ENCODE measurements around the gene COL18A1. TPM values are rescaled to one million over a fixed set of nuclear protein-coding genes. Genes with fewer than 3 reads are reported as not detected.
A peak's percentile ranks its signal among the peaks of the same experiment; 100 is the strongest.

COL18A1 gene
- total and polyA plus RNA-seq, 2 donors from 2014 or later, result 150 to 316 TPM

GRCh38 chr21:45396620-45396995, 8.4 kb upstream of the COL18A1 start:
- no peaks in the 10 kb centered on the region for H3K36me3 ChIP-seq (ENCODE audit: control insufficient read depth in 2 of 3, insufficient read depth in 3 of 3, low read length in 3 of 3)
- peaks cover 0 to 4% (median 0%) of the 10 kb centered on the region in 3 donors for H3K9me3 ChIP-seq (ENCODE audit: control insufficient read depth in 2 of 3, insufficient read depth in 1 of 3, low read length in 3 of 3)
- DNase-seq, result peak in 2 of 5 donors; percentile 27 to 28
- no peak for FAIRE-seq
- no peak overlapping the region for H3K27ac ChIP-seq (ENCODE audit: low read depth in 2 of 2, low read length in 2 of 2)
- no peaks in the 10 kb centered on the region for H3K4me1 ChIP-seq (ENCODE audit: control insufficient read depth in 2 of 3, insufficient read depth in 2 of 3, low read depth in 1 of 3, low read length in 3 of 3)
- no peak for TF ChIP-seq CTCF (IDR thresholded peaks at IDR 0.05; ENCODE audit: borderline replicate concordance, extremely low read depth, insufficient read depth)
- no peaks in the 10 kb centered on the region for H3K27me3 ChIP-seq (ENCODE audit: control insufficient read depth, insufficient read depth, low read length)
- intact Hi-C loops (cut with DNase I), result no loop called here
- no peak overlapping the region for H3K4me3 ChIP-seq (ENCODE audit: low read length in 3 of 3)
- H3K9ac ChIP-seq (ENCODE audit: low read length in 3 of 3), result no peak overlapping the region

GRCh38 chr21:45397381-45397780, 7.6 kb upstream of the COL18A1 start:
- H3K4me1 ChIP-seq (ENCODE audit: control insufficient read depth in 2 of 3, insufficient read depth in 2 of 3, low read depth in 1 of 3, low read length in 3 of 3), result no peaks in the 10 kb centered on the region
- DNase-seq (no peak), FAIRE-seq (no peak)
- H3K4me3 ChIP-seq (ENCODE audit: low read length in 3 of 3), result no peak overlapping the region
- intact Hi-C loops (cut with DNase I), result no loop called here
- H3K27me3 ChIP-seq (ENCODE audit: control insufficient read depth, insufficient read depth, low read length), result no peaks in the 10 kb centered on the region
- H3K9ac ChIP-seq (ENCODE audit: low read length in 3 of 3), result no peak overlapping the region
- no peaks in the 10 kb centered on the region for H3K36me3 ChIP-seq (ENCODE audit: control insufficient read depth in 2 of 3, insufficient read depth in 3 of 3, low read length in 3 of 3)
- H3K27ac ChIP-seq (ENCODE audit: low read depth in 2 of 2, low read length in 2 of 2), result no peak overlapping the region
- peaks cover 0 to 4% (median 0%) of the 10 kb centered on the region in 3 donors for H3K9me3 ChIP-seq (ENCODE audit: control insufficient read depth in 2 of 3, insufficient read depth in 1 of 3, low read length in 3 of 3)
- TF ChIP-seq CTCF (IDR thresholded peaks at IDR 0.05; ENCODE audit: borderline replicate concordance, extremely low read depth, insufficient read depth), result no peak

GRCh38 chr21:45401054-45401518, 3.9 kb upstream of the COL18A1 start:
- H3K4me1 ChIP-seq (ENCODE audit: control insufficient read depth in 2 of 3, insufficient read depth in 2 of 3, low read depth in 1 of 3, low read length in 3 of 3), result peaks cover 0 to 4% (median 4%) of the 10 kb centered on the region in 3 donors
- H3K9ac ChIP-seq (ENCODE audit: low read length in 3 of 3), result no peak overlapping the region
- no peaks in the 10 kb centered on the region for H3K36me3 ChIP-seq (ENCODE audit: control insufficient read depth in 2 of 3, insufficient read depth in 3 of 3, low read length in 3 of 3)
- FAIRE-seq (no peak), DNase-seq (peak in 1 of 5 donors; percentile 2)
- H3K27ac ChIP-seq (ENCODE audit: low read depth in 2 of 2, low read length in 2 of 2), result no peak overlapping the region
- no peak overlapping the region for H3K4me3 ChIP-seq (ENCODE audit: low read length in 3 of 3)
- H3K9me3 ChIP-seq (ENCODE audit: control insufficient read depth in 2 of 3, insufficient read depth in 1 of 3, low read length in 3 of 3), result peaks cover 0 to 4% (median 0%) of the 10 kb centered on the region in 3 donors
- no peak for TF ChIP-seq CTCF (IDR thresholded peaks at IDR 0.05; ENCODE audit: borderline replicate concordance, extremely low read depth, insufficient read depth)
- intact Hi-C loops (cut with DNase I), result no loop called here
- H3K27me3 ChIP-seq (ENCODE audit: control insufficient read depth, insufficient read depth, low read length), result no peaks in the 10 kb centered on the region

Data from kidney (tissue), 14 donors.